Measurements from ENCODE around the gene TRPT1. TPM values are rescaled to one million over a fixed set of nuclear protein-coding genes. Genes with fewer than 3 reads are reported as not detected.
A peak's percentile ranks its signal among the peaks of the same experiment; 100 is the strongest.

Gene TRPT1
- total RNA-seq, 5 donors from 2014 or later (not counting 1 experiment from before 2014, with no cell fraction given) = 16.1 to 48.3 (median 40.2) TPM

DNA sequence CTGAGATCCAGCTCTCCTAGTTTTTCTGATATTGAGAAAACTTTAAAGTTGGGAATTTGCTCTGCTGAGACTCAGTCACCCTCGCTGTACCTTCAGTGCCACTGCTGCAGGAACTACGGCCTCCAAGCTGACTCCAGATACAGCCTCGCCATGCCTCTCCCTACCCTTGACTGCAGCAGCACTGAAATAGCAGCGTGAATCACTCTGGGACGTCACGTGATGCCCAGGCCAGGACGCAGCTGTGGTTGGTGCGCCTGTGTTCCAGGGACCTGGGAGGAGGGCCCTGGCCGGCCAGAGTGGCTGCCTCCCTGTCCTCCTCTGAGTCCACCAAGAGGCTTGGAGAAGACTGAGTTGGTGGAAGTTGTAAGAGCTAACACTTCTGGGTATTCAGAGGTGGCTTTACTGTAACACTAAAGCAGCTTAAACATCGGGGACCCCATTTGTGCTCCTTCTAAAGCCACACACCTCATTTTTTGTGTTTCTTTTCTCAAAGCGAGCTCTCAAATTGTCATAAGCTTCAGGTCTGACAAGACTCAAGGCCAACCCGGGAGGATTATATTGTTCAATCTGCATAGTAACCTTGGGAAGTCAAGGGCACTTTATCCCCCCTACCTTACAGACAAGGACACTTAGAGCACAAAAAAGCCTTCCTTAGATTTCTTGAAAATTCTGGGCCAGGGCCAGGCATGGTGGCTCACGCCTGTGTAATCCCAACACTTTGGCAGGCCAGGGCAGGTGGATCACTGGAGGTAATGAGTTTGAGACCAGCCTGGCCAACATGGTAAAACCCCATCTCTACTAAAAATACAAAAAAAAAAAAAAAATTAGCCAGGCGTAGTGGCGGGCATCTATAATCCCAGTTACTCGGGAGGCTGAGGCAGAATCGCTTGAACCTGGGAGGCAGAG, 44.2 kb downstream of the TRPT1 start:
- DNase-seq = peak in 7 of 35 experiments; percentile 13 to 46 (median 27)
- H3K9me3 Mint-ChIP-seq = no peaks in the 10 kb centered on the region
- peaks cover 35 to 52% (median 40%) of the 10 kb centered on the region in 3 donors for H3K4me1 Mint-ChIP-seq
- H3K4me1 ChIP-seq (ENCODE audit: control insufficient read depth in 1 of 2, extremely low read depth in 1 of 2, insufficient read depth in 2 of 2, low read length in 2 of 2) = peaks cover 0 to 33% of the 10 kb centered on the region in 2 experiments
- ATAC-seq (replicated peaks in 1 of 4) = no peak
- no peaks in the 10 kb centered on the region for H3K27me3 ChIP-seq (replicated peaks in 1 of 2; ENCODE audit: control insufficient read depth in 2 of 2, extremely low read depth in 1 of 2, insufficient read depth in 2 of 2, low read length in 1 of 2)
- no peak overlapping the region for H3K27ac ChIP-seq (ENCODE audit: low read length)
- POLR2A ChIA-PET = interaction anchor here in 1 of 2 donors (0.5 to 0.7 kb wide), 2 partner anchors 9 to 182 kb away, joined by 3 to 5 read pairs; no protein-coding TSS in a partner anchor
- CTCF ChIA-PET = interaction anchor here (0.6 to 0.7 kb wide), 5 partner anchors 26 to 557 kb away, joined by 3 to 5 read pairs (median 3); no protein-coding TSS in a partner anchor
- H3K27me3 Mint-ChIP-seq = no peaks in the 10 kb centered on the region
- H3K4me3 ChIP-seq (ENCODE audit: control insufficient read depth in 1 of 2, extremely low read depth in 1 of 2, low read length in 1 of 2) = no peak overlapping the region
- no peaks in the 10 kb centered on the region for H3K9me3 ChIP-seq
- no peaks in the 10 kb centered on the region for H3K36me3 ChIP-seq (ENCODE audit: control insufficient read depth in 2 of 2, extremely low read depth in 1 of 2, insufficient read depth in 1 of 2, low read length in 1 of 2)
- 65% methylated on average over 13 of the region's 17 CpGs for WGBS (ENCODE audit: insufficient coverage)
- H3K27ac Mint-ChIP-seq = peak overlapping the region in 1 of 2 donors; percentile 34
- no peak overlapping the region for H3K4me3 Mint-ChIP-seq
- no peaks in the 10 kb centered on the region for H3K36me3 Mint-ChIP-seq

GRCh38 chr11:64180891-64181290, 45.1 kb downstream of the TRPT1 start:
- Histone ChIP-seq H3K27ac (ENCODE audit: low read length) (no peak overlapping the region), H3K9me3 (no peaks in the 10 kb centered on the region), H3K4me3 (ENCODE audit: control insufficient read depth in 1 of 2, extremely low read depth in 1 of 2, low read length in 1 of 2) (no peak overlapping the region), H3K4me1 (ENCODE audit: control insufficient read depth in 1 of 2, extremely low read depth in 1 of 2, insufficient read depth in 2 of 2, low read length in 2 of 2) (peaks cover 0 to 34% of the 10 kb centered on the region in 2 experiments), H3K36me3 (ENCODE audit: control insufficient read depth in 2 of 2, extremely low read depth in 1 of 2, insufficient read depth in 1 of 2, low read length in 1 of 2) (no peaks in the 10 kb centered on the region), H3K27me3 (replicated peaks in 1 of 2; ENCODE audit: control insufficient read depth in 2 of 2, extremely low read depth in 1 of 2, insufficient read depth in 2 of 2, low read length in 1 of 2) (no peaks in the 10 kb centered on the region)
- Mint-ChIP-seq H3K27me3 (no peaks in the 10 kb centered on the region), H3K4me3 (no peak overlapping the region), H3K4me1 (peaks cover 36 to 53% (median 43%) of the 10 kb centered on the region in 3 donors), H3K27ac (no peak overlapping the region), H3K36me3 (no peaks in the 10 kb centered on the region), H3K9me3 (no peaks in the 10 kb centered on the region)
- DNase-seq (no peak), ATAC-seq (replicated peaks in 1 of 4) (no peak)
- ChIA-PET CTCF (interaction anchor here in 1 of 2 donors (0.6 kb wide), 1 partner anchor 158 kb away, joined by 5 read pairs; no protein-coding TSS in a partner anchor), POLR2A (no interaction called here)
- WGBS (ENCODE audit: insufficient coverage) = 96% methylated on average over 3 of the region's 5 CpGs

DNA sequence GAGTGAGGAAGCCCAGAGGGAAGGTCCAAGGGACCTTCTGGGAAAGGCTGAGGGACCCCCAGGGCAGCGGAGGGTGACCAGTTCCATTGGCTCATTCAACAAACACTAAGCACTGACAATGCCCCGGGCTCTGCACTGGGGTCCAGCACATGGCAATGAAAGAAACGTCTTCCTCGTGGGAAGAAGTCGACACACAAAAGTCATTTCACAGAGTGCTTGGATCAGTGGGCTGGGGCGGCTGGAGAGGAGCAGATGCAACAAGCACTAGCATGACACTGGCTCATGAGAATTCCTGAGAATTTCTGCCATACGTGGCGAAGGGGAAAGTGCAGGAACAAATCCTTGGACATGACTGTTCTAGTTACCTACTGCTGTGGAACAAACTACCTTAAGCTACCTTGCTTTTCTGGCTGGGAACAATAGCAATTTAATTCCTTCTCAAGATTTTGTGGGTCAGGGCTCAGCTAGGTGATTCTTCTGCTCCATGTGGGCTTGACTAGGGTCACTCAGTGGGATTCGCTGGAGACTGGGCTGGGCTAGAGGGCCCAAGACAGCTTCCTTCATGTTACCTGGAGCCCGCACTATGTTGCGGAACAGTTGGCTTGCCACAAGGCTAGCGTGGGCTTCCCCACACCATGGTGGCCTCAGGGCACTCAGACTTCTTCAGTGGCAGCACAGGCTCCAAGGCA, 46.9 kb downstream of the TRPT1 start:
- H3K4me1 Mint-ChIP-seq = peaks cover 30 to 42% (median 37%) of the 10 kb centered on the region in 3 donors

DNA sequence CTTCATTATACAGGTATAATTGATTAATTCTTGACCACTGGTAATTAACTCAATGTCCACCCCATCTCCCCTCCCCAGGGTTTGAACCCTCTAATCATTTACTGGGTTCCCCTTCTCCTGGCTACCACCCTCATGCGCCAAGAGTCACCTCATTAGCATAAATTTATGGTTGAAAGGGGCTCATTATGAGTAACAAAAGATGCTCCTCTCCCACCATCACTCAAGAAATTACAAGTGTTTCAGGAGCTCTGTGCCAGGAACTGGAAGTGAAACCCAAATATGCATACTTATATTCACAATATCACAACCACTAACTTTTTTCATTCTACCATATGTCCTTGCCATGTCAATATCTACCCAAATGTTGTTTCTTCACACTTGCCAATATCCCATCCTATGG, 47.8 kb downstream of the TRPT1 start:
- Histone ChIP-seq H3K36me3 (ENCODE audit: control insufficient read depth in 2 of 2, extremely low read depth in 1 of 2, insufficient read depth in 1 of 2, low read length in 1 of 2) (no peaks in the 10 kb centered on the region), H3K27me3 (replicated peaks in 1 of 2; ENCODE audit: control insufficient read depth in 2 of 2, extremely low read depth in 1 of 2, insufficient read depth in 2 of 2, low read length in 1 of 2) (no peaks in the 10 kb centered on the region), H3K27ac (ENCODE audit: low read length) (no peak overlapping the region), H3K4me1 (ENCODE audit: control insufficient read depth in 1 of 2, extremely low read depth in 1 of 2, insufficient read depth in 2 of 2, low read length in 2 of 2) (peaks cover 0 to 14% of the 10 kb centered on the region in 2 experiments), H3K9me3 (no peaks in the 10 kb centered on the region), H3K4me3 (ENCODE audit: control insufficient read depth in 1 of 2, extremely low read depth in 1 of 2, low read length in 1 of 2) (no peak overlapping the region)
- Mint-ChIP-seq H3K4me1 (peaks cover 22 to 33% (median 29%) of the 10 kb centered on the region in 3 donors), H3K9me3 (no peaks in the 10 kb centered on the region), H3K36me3 (no peaks in the 10 kb centered on the region), H3K27me3 (no peaks in the 10 kb centered on the region), H3K27ac (no peak overlapping the region), H3K4me3 (no peak overlapping the region)
- no peak for DNase-seq
- ATAC-seq (replicated peaks in 1 of 4) = no peak
- WGBS (ENCODE audit: insufficient coverage) = no CpG with 5 or more reads among the region's 1 CpG
- ChIA-PET CTCF (no interaction called here), POLR2A (no interaction called here)

More for the DNA sequence above, 46.9 kb downstream of the TRPT1 start:
- no peak overlapping the region for H3K27ac ChIP-seq (ENCODE audit: low read length)
- DNase-seq (no peak), ATAC-seq (replicated peaks in 1 of 4) (no peak)
- CTCF ChIA-PET = interaction anchor here in 1 of 2 donors (0.6 kb wide), 1 partner anchor 86 kb away, joined by 3 read pairs; no protein-coding TSS in a partner anchor
- no peaks in the 10 kb centered on the region for H3K36me3 ChIP-seq (ENCODE audit: control insufficient read depth in 2 of 2, extremely low read depth in 1 of 2, insufficient read depth in 1 of 2, low read length in 1 of 2)
- Mint-ChIP-seq H3K9me3 (no peaks in the 10 kb centered on the region), H3K36me3 (no peaks in the 10 kb centered on the region), H3K27me3 (no peaks in the 10 kb centered on the region), H3K4me3 (no peak overlapping the region), H3K27ac (no peak overlapping the region)
- no peaks in the 10 kb centered on the region for H3K27me3 ChIP-seq (replicated peaks in 1 of 2; ENCODE audit: control insufficient read depth in 2 of 2, extremely low read depth in 1 of 2, insufficient read depth in 2 of 2, low read length in 1 of 2)
- H3K4me3 ChIP-seq (ENCODE audit: control insufficient read depth in 1 of 2, extremely low read depth in 1 of 2, low read length in 1 of 2) = no peak overlapping the region
- peaks cover 0 to 22% of the 10 kb centered on the region in 2 experiments for H3K4me1 ChIP-seq (ENCODE audit: control insufficient read depth in 1 of 2, extremely low read depth in 1 of 2, insufficient read depth in 2 of 2, low read length in 2 of 2)
- WGBS (ENCODE audit: insufficient coverage) = 98% methylated on average over 10 of the region's 12 CpGs
- POLR2A ChIA-PET = no interaction called here
- no peaks in the 10 kb centered on the region for H3K9me3 ChIP-seq

- Histone ChIP-seq H3K4me1 (ENCODE audit: control insufficient read depth in 1 of 2, extremely low read depth in 1 of 2, insufficient read depth in 2 of 2, low read length in 2 of 2) (peaks cover 0 to 10% of the 10 kb centered on the region in 2 experiments), H3K4me3 (ENCODE audit: control insufficient read depth in 1 of 2, extremely low read depth in 1 of 2, low read length in 1 of 2) (no peak overlapping the region), H3K27ac (ENCODE audit: low read length) (no peak overlapping the region), H3K36me3 (ENCODE audit: control insufficient read depth in 2 of 2, extremely low read depth in 1 of 2, insufficient read depth in 1 of 2, low read length in 1 of 2) (no peaks in the 10 kb centered on the region), H3K9me3 (no peaks in the 10 kb centered on the region), H3K27me3 (replicated peaks in 1 of 2; ENCODE audit: control insufficient read depth in 2 of 2, extremely low read depth in 1 of 2, insufficient read depth in 2 of 2, low read length in 1 of 2) (no peaks in the 10 kb centered on the region)
- Mint-ChIP-seq H3K27me3 (no peaks in the 10 kb centered on the region), H3K4me3 (no peak overlapping the region), H3K9me3 (no peaks in the 10 kb centered on the region), H3K4me1 (peaks cover 15 to 27% (median 22%) of the 10 kb centered on the region in 3 donors), H3K36me3 (no peaks in the 10 kb centered on the region), H3K27ac (peak overlapping the region in 1 of 2 donors; percentile 48)
- DNase-seq = no peak
- peak in 2 of 4 experiments; percentile 34 to 49 for ATAC-seq (replicated peaks in 1 of 4)
- 43% methylated on average over 4 of the region's 8 CpGs for WGBS (ENCODE audit: insufficient coverage)
- POLR2A ChIA-PET = interaction anchor here in 1 of 2 donors (0.7 kb wide), 1 partner anchor 107 kb away, joined by 6 read pairs; no protein-coding TSS in a partner anchor
- CTCF ChIA-PET = no interaction called here
These were observed 49.2 kb downstream of the TRPT1 start for GRCh38 chr11:64176751-64177150.
